Ectodermal cell (in vitro differentiated cells): ENCODE measurements around the gene EML1.
"Not testable (repeated sequence)": the region's sequence is repeated elsewhere in the genome, so short reads cannot be mapped to it uniquely, and the experiment has no call there.

Source experiments
- H3K27ac ChIP-seq: 2 replicates; pipeline ENCODE4 v1.7.0; 2013; ENCODE audit warnings: mild to moderate bottlenecking, low read depth, low read length; ENCODE audit not compliant: insufficient read depth, poor library complexity, severe bottlenecking
- H3K27me3 ChIP-seq: 2 replicates; pipeline ENCODE4 v1.7.0; 2013; ENCODE audit warnings: mild to moderate bottlenecking, low read length; ENCODE audit not compliant: insufficient read depth, control insufficient read depth, poor library complexity, severe bottlenecking
- H3K36me3 ChIP-seq: one replicate; pipeline ENCODE4 v1.7.0; 2013; ENCODE audit warnings: low read length; ENCODE audit not compliant: control insufficient read depth, insufficient read depth
- H3K4me1 ChIP-seq: one replicate; pipeline ENCODE4 v1.7.0; 2013; ENCODE audit warnings: low read length; ENCODE audit not compliant: control insufficient read depth, insufficient read depth
- H3K4me3 ChIP-seq: 2 replicates; pipeline ENCODE4 v1.7.0; 2013; ENCODE audit warnings: low read depth, low read length, control low read depth; ENCODE audit not compliant: insufficient read depth
- H3K9me3 ChIP-seq: 2 replicates; pipeline ENCODE4 v1.7.0; 2013; ENCODE audit warnings: mild to moderate bottlenecking, low read length, moderate library complexity; ENCODE audit not compliant: control insufficient read depth
- WGBS, 2 experiments: methylation state at CpG; one replicate each; pipeline ENCODE4 v1.1.7; 2013; ENCODE audit warnings: missing lambda C conversion rate in 2 of 2; 5-methylcytosine and 5-hydroxymethylcytosine counted together

The EML1 gene

DNA sequence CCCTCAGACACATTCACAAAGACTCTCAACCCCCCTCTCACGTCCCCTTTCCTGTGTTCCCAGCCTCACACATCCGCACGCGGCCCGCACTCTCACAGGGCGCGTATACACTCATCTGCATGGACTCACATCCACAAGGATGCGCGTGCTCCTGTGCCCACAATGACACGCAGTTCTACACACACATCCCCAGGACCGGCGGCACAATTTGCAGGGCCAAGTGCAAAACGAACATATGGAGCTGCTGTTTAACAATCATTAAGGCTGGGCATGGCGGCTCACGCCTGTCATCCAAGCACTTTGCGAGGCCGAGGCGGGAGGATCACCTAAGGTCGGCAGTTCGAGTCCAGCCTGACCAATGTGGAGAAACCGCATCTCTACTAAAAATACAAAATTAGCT, 36.4 kb upstream of the EML1 start:
- peaks cover 20% of the 10 kb centered on the region for H3K4me1 ChIP-seq
- no peaks in the 10 kb centered on the region for H3K9me3 ChIP-seq
- no peak overlapping the region for H3K27ac ChIP-seq
- 92 to 95% methylated on average over 21 of the region's 21 CpGs for WGBS, 2 experiments
- no peaks in the 10 kb centered on the region for H3K27me3 ChIP-seq
- H3K4me3 ChIP-seq = no peak overlapping the region
- no peaks in the 10 kb centered on the region for H3K36me3 ChIP-seq

DNA sequence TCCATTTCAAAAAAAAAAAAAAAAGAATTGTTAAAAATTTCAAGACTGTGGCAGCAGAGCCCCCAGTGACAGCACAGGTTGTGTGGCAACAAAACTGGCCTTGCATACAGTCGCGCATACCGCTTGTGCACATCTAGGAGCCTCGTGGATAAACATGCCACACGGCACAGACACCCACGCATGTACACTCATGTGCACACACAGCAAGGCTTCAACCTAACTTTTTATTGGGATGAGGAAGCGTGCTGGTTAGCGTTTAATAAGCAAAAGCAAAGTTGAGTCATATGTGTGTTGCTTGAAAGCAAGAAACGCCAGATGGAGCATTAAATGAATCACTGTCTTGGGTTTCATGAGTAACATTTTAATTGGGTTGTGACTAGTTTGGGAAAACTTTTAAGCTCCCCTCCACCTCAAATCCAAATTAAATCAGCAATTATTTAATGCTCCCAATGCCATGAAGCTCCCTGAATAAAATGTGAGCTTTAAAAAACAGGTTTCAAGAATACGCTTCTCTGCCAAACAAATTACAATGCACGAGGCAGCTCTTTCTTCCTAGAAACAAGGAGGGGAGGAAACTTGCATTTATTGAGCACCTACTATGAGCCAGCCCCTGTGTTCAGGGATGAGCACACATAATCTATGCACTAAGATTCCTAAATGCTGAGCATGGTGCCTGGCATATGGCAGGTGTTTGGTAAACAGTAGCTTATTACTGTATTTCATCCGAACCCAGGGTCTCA, 35.7 kb upstream of the EML1 start:
- Histone ChIP-seq H3K27ac (no peak overlapping the region), H3K36me3 (no peaks in the 10 kb centered on the region), H3K9me3 (no peaks in the 10 kb centered on the region), H3K27me3 (no peaks in the 10 kb centered on the region), H3K4me1 (peaks cover 19% of the 10 kb centered on the region), H3K4me3 (no peak overlapping the region)
- 96 to 97% methylated on average over 12 of the region's 12 CpGs for WGBS, 2 experiments

DNA sequence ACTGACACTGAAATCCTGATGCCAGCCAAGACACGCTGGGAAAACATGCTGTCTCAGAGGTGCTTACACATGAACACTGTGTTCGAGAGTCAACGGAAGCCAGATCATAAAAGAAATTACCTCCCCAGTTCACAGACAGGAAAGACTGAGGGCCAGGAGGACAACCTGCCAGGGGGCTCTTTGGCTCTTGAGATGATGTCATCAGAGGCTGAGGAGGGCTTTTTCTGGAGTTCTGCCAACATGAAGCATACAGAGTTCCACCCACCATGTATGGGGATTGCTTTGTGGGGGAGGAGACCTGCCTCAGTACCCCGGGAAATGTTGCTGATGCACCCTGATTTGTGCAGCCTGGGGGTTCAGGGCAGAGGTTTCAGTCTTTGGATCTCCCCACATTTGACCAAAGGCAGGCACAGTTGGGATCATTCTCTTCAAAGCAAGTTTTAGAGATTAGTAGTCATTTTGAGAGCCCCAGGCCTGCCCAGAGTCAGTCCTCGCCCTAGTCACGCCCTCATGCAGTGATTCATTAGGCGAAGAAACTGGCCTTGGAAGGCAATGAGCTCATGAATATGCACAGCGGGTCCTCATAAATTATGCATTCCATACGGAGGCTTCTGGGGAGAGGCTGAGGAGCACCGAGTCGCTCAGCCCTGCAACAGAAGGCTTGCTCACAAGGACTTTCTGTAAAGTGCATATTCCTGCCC, 34.9 kb upstream of the EML1 start:
- H3K4me3 ChIP-seq = no peak overlapping the region
- peaks cover 15% of the 10 kb centered on the region for H3K4me1 ChIP-seq
- no peak overlapping the region for H3K27ac ChIP-seq
- H3K27me3 ChIP-seq = no peaks in the 10 kb centered on the region
- no peaks in the 10 kb centered on the region for H3K9me3 ChIP-seq
- H3K36me3 ChIP-seq = no peaks in the 10 kb centered on the region
- WGBS, 2 experiments = 55 to 59% methylated on average over 11 of the region's 11 CpGs

DNA sequence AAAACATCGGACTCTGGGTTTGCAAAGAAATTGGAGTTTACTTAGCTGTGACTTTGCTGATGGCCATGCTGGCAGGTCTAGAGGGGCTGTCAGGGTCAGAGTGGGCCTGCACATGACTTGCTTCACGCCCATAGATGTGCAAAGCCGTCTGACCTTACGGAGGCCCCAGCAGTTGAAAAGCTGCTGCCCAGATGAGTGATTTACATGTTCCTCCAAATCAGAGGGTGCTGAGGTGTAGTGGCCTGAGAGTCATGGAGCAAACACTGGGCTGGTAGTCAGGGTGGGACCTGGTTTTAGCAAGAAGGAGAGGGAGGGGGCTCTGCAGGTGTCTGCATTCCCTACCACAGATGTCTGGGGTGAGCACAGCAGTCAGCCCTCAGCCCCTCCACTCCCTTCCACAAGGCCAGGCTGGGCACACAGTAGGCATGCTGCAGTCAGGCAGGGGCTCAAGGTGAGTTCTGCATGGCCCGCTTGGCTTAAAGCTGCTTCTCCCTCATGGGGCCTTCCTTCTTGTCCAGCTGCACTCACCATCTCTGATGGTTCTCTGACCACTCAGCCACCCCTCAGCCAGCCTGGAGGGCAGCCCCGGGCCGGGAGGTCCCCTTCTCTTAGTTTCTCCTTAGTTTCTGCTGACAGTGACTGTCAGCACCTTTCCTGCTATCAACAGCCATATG, 34.2 kb upstream of the EML1 start:
- Histone ChIP-seq H3K27me3 (no peaks in the 10 kb centered on the region), H3K4me3 (no peak overlapping the region), H3K9me3 (no peaks in the 10 kb centered on the region), H3K36me3 (no peaks in the 10 kb centered on the region), H3K4me1 (peaks cover 15% of the 10 kb centered on the region), H3K27ac (no peak overlapping the region)
- 83 to 85% methylated on average over 7 of the region's 7 CpGs for WGBS, 2 experiments

DNA sequence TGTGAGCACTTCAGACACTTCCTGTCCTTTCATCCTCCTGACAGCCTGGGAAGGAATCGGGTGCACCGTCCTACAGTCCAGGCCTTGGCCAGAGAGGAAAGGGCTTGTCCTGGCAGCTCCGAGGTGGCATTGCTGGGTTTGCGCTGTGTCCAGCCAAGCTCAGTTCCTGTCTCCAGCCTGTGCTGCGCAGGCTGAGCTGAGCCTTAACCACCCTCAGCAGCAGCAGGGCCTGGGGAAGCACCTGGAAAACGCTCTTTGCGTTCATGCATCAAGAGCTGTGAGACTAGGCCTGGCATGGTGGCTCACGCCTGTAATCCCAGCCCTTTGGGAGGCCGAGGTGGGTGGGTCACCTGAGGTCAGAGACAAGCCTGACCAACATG, 33.7 kb upstream of the EML1 start:
- Histone ChIP-seq H3K4me3 (no peak overlapping the region), H3K27ac (no peak overlapping the region), H3K27me3 (no peaks in the 10 kb centered on the region), H3K36me3 (no peaks in the 10 kb centered on the region), H3K4me1 (peaks cover 12% of the 10 kb centered on the region), H3K9me3 (no peaks in the 10 kb centered on the region)
- WGBS, 2 experiments = 89 to 92% methylated on average over 9 of the region's 9 CpGs

DNA sequence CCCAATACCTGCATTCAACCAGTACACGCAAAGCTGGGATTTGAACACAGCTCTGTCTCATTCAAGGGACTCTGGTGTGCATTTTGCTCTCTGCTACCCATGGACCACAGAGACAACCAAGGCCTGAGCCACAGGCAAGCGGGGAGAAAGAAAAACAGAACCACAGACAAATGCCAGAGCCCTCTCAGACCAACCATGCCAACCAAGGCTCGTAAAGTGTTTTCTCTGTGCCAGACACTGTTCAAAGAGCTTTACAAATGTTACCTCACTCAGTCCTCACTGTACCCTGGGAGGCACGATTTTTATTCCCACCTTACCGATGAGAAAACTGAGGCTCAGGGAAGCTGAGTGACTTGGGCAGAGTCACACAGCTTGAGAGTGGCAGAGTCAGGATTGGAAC, 32.4 kb upstream of the EML1 start:
- no peaks in the 10 kb centered on the region for H3K36me3 ChIP-seq
- H3K9me3 ChIP-seq = no peaks in the 10 kb centered on the region
- no peak overlapping the region for H3K4me3 ChIP-seq
- H3K4me1 ChIP-seq = peaks cover 6% of the 10 kb centered on the region
- WGBS, 2 experiments = 92 to 93% methylated on average over 5 of the region's 5 CpGs
- H3K27ac ChIP-seq = no peak overlapping the region
- no peaks in the 10 kb centered on the region for H3K27me3 ChIP-seq

DNA sequence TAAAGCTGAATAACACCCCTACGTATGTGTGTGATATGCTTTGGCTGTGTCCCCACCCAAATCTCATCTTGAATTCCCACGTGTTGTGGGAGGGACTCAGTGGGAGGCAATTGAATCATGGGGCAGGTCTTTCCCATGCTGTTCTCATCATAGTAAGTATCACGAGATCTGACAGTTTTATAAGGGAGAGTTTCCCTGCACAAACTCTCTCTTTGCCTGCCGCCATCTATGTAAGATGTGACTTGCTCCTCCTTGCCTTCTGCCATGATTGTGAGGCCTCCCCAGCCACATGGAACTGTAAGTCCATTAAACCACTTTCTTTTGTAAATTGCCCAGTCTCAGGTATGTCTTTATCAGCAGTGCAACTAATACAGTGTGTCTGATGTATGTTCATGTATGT, 30.3 kb upstream of the EML1 start:
- H3K36me3 ChIP-seq, H3K4me1 ChIP-seq, H3K27ac ChIP-seq, H3K4me3 ChIP-seq, H3K9me3 ChIP-seq, H3K27me3 ChIP-seq: not testable (repeated sequence)
- 91 to 93% methylated on average over 4 of the region's 4 CpGs for WGBS, 2 experiments

DNA sequence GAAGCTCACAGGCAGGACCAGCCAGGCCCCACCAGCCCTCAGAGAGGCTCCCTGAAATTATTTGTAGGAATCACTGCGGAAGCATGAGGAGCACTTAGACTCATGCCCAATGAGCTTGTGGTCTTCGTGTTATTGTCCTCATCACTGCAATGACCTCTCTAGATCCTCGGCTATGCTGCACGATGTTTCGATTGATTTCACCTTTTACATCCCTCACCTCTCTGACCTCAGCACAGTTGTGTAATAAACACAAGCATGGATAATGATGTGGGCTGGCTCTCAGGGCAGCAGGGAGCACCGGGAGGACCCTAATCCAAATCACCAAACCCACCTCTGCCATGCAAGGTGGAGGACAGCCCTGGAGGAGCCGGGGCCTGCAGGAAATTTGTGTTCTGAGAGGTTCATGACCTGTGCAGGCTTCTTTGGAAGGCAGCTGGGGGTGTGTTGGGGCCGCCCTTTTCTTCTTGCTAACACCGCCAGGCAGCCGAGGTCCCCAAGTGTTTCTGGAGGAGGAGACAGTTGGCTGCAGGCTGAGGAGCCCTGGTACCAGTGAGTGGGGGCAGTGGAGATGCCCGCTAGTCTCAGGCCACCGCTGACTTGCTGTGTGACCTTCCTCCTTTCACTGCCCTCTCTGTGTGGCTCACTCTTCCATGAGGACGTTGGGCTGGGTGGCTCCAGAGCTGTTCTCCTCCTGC, 29.5 kb upstream of the EML1 start:
- H3K9me3 ChIP-seq = no peaks in the 10 kb centered on the region
- 93% methylated on average over 12 to 13 of the region's 13 CpGs for WGBS, 2 experiments
- H3K27me3 ChIP-seq = no peaks in the 10 kb centered on the region

DNA sequence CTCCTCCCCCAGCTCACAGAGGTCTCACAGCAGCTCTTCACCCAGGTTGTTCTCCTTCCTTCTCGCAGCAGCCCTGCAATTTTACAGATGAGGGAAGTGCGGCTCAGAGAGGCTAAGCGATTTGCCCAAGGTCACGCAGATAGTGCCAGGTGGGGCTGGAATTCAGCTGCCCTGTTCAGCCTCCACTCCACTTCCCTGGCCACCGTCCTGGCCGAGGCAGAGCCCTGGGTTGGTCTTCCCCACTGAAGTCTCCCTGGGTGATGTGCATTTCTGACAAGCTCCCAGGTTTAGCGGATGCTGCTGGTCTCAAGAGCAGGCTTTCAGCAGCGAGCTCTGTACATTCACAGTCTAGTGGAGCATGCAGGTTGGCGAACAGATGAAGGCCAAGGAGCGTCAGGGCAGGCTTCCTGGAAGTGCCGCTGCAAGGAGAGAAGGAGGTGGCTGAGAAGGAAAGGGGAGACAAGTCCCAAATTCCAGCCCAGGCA, 28.9 kb upstream of the EML1 start:
- Histone ChIP-seq H3K4me3 (no peak overlapping the region), H3K36me3 (no peaks in the 10 kb centered on the region), H3K27ac (no peak overlapping the region), H3K4me1 (no peaks in the 10 kb centered on the region), H3K9me3 (no peaks in the 10 kb centered on the region), H3K27me3 (no peaks in the 10 kb centered on the region)
- 94 to 95% methylated on average over 11 of the region's 11 CpGs for WGBS, 2 experiments

More for the DNA sequence above, 29.5 kb upstream of the EML1 start:
- Histone ChIP-seq H3K4me3 (no peak overlapping the region), H3K4me1 (peaks cover 1% of the 10 kb centered on the region), H3K36me3 (no peaks in the 10 kb centered on the region), H3K27ac (no peak overlapping the region)

DNA sequence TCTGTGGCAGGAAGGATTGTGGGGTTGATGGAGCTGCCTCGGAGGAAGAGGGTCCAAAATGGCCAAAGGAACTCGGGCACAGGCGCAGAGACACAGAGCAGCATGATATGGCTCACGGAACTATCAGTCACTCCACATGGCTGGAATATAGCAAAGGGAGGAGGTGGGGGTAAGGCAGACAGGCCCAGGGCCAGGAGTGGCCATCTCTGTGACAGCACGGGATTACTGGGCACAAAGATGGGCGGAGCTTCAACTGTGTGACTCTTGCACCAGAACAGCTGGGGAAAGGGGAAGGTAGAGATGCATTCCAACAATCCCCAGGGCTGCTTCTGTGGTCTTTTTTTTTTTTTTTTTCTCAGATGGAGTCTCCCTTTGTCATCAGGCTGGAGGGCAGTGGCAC, 24.8 kb upstream of the EML1 start:
- H3K27me3 ChIP-seq = no peaks in the 10 kb centered on the region
- H3K27ac ChIP-seq = no peak overlapping the region
- WGBS, 2 experiments = 85 to 88% methylated on average over 6 of the region's 6 CpGs
- H3K36me3 ChIP-seq = no peaks in the 10 kb centered on the region
- H3K4me1 ChIP-seq = peaks cover 9% of the 10 kb centered on the region
- no peaks in the 10 kb centered on the region for H3K9me3 ChIP-seq
- H3K4me3 ChIP-seq = no peak overlapping the region
